GM12878 (cell line): Measurements from ENCODE around the gene FCHSD2. TPM values are rescaled to one million over a fixed set of nuclear protein-coding genes. Genes with fewer than 3 reads are reported as not detected.

Experiments
- ATAC-seq: fragments of 200-7000 bp; cut with Tn5 transposase; 3 replicates; pipeline ENCODE4 v1.9.1; 2020; ENCODE audit warnings: mild to moderate bottlenecking, moderate library complexity
- BruUV-seq: library from RNA; stranded (reverse); fragments of 400-500 nt; replicated peaks from 2 replicates; lab custom pipeline; 2021; lab: Mats Ljungman, UMichigan
- CTCF ChIA-PET: fragments of 300-600 bp; sonication (Branson Sonifier 250); formaldehyde crosslinking; extraction: SDS; loops from one replicate; lab custom pipeline; 2021; ENCODE audit warnings: inconsistent platforms; lab: Yijun Ruan, JAX
- POLR2A ChIA-PET: fragments of 350-600 bp; formaldehyde crosslinking; extraction: SDS; loops from one replicate; lab custom pipeline; 2021; ENCODE audit warnings: inconsistent platforms; lab: Charles Lee
- RAD21 ChIA-PET: fragments of 300-600 bp; sonication (Branson Sonifier 250); formaldehyde crosslinking; loops from one replicate; lab custom pipeline; 2023; ENCODE audit warnings: antibody characterized with exemption; ENCODE audit not compliant: unreplicated experiment; lab: Charles Lee
- SMC1A ChIA-PET: fragments of 300-600 bp; sonication (Branson Sonifier 250); formaldehyde crosslinking; loops from one replicate; lab custom pipeline; 2023; ENCODE audit not compliant: unreplicated experiment, uncharacterized antibody; lab: Charles Lee
- DNase-seq: peaks from one replicate; pipeline ENCODE4 v3.0.0-alpha.2; 2011; ENCODE audit warnings: low read depth, low spot score
- FAIRE-seq: peaks from 3 replicates; lab custom pipeline; 2011; peaks lifted over from hg19 to GRCh38; lab: Jason Lieb, UNC
- H2AFZ ChIP-seq: 2 replicates; pipeline ENCODE4 v1.6.0; 2011; ENCODE audit warnings: low read depth, low read length, control low read depth; ENCODE audit not compliant: control insufficient read depth
- H3K27ac ChIP-seq: 2 replicates; pipeline ENCODE4 v1.5.1; 2011; ENCODE audit warnings: control low read depth; ENCODE audit not compliant: control insufficient read depth, insufficient read depth
- H3K27me3 ChIP-seq, 2 experiments: replicated peaks in 1 of 2; 2 replicates each; pipeline versions ENCODE4 v1.6.0 to v1.6.1; 2011; ENCODE audit warnings: low read length in 1 of 2; ENCODE audit not compliant: control insufficient read depth in 2 of 2, insufficient read depth in 2 of 2
- H3K36me3 ChIP-seq, 2 experiments: 2 replicates each; pipeline ENCODE4 v1.5.1; 2011; ENCODE audit warnings: low read length in 1 of 2; ENCODE audit not compliant: control insufficient read depth in 2 of 2, insufficient read depth in 2 of 2
- H3K4me1 ChIP-seq: 2 replicates; pipeline ENCODE4 v1.6.1; 2011; ENCODE audit warnings: mild to moderate bottlenecking, low read length, moderate library complexity, mixed read lengths; ENCODE audit not compliant: control insufficient read depth, insufficient read depth
- H3K4me2 ChIP-seq: 2 replicates; pipeline ENCODE4 v1.6.0; 2011; ENCODE audit warnings: control low read depth; ENCODE audit not compliant: control insufficient read depth, insufficient read depth
- H3K4me3 ChIP-seq: fragments of 200-600 bp; sonication (generic); 2 replicates; pipeline ENCODE4 v1.5.1; 2016
- H3K79me2 ChIP-seq: 2 replicates; pipeline ENCODE4 v1.6.0; 2011; ENCODE audit warnings: low read length; ENCODE audit not compliant: control insufficient read depth, insufficient read depth
- H3K9ac ChIP-seq: 2 replicates; pipeline ENCODE4 v1.8.0; 2011; ENCODE audit warnings: low read length, control low read depth, mixed read lengths; ENCODE audit not compliant: control insufficient read depth, insufficient read depth
- H3K9me3 ChIP-seq: replicated peaks from 3 replicates; pipeline ENCODE4 v1.5.1; 2011; ENCODE audit warnings: mild to moderate bottlenecking, low read length; ENCODE audit not compliant: control insufficient read depth, insufficient read depth
- H4K20me1 ChIP-seq: 2 replicates; pipeline ENCODE4 v1.6.0; 2011; ENCODE audit not compliant: control insufficient read depth, insufficient read depth
- CREB1 ChIP-seq: IDR thresholded peaks from 2 replicates; pipeline ENCODE4 v1.6.1; 2012; ENCODE audit warnings: low read depth, mild to moderate bottlenecking, inconsistent platforms
- IKZF1 ChIP-seq: fragments of 450-650 bp; conservative IDR thresholded peaks from 2 replicates; pipeline ENCODE4 v1.6.1; 2017; ENCODE audit warnings: antibody characterized with exemption, mild to moderate bottlenecking
- POLR2AphosphoS5 ChIP-seq: IDR thresholded peaks from 2 replicates; pipeline ENCODE4 v1.6.1; 2011; ENCODE audit warnings: mild to moderate bottlenecking, low read length, inconsistent platforms
- RAD21 ChIP-seq: IDR thresholded peaks from 2 replicates; pipeline ENCODE4 v1.6.1; 2011; ENCODE audit warnings: mild to moderate bottlenecking, low read depth, low read length, moderate library complexity; ENCODE audit not compliant: insufficient read depth
- SMC3 ChIP-seq: IDR thresholded peaks from 2 replicates; pipeline ENCODE4 v1.6.1; 2011; ENCODE audit warnings: low read length, improper control_type of control experiment, borderline replicate concordance
- SUZ12 ChIP-seq: fragments of 200-600 bp; sonication (generic); IDR thresholded peaks from one replicate; pipeline ENCODE4 v1.6.1; 2018; ENCODE audit warnings: antibody characterized with exemption, mild to moderate bottlenecking; ENCODE audit not compliant: unreplicated experiment
- ZNF384 ChIP-seq: IDR thresholded peaks from 2 replicates; pipeline ENCODE4 v1.6.1; 2012; ENCODE audit warnings: low read depth, mild to moderate bottlenecking, low read length, improper control_type of control experiment, borderline replicate concordance
- WGBS: methylation state at CpG from one replicate; pipeline ENCODE4 v1.1.6; 2016; ENCODE audit warnings: low lambda C conversion rate; ENCODE audit not compliant: insufficient replicate concordance, insufficient coverage; ENCODE audit errors: missing lambda C conversion rate; 5-methylcytosine and 5-hydroxymethylcytosine counted together
- in situ Hi-C: fragments of 300-500 bp; cut with MboI; formaldehyde crosslinking; loops from 9 replicates; pipeline ENCODE4 v1.14.3; 2018; ENCODE audit warnings: mixed read lengths
- intact Hi-C: fragments of 100-400 bp; cut with micrococcal nuclease; formaldehyde crosslinking; loops from one replicate; pipeline ENCODE4 v1.14.2; 2022; ENCODE audit not compliant: unreplicated experiment
- polyA plus RNA-seq, 11 experiments: library from polyadenylated mRNA; depleted of rRNA in 4 of 11; unstranded in 6 of 11; stranded (reverse) in 5 of 11; fragments of >200 nt; fragmentation: Nextera tagmentation in 4 of 11; fragmentation: Illumina TruSeq in 1 of 11; extraction: Ambion mirVana in 4 of 11; extraction: Trizol in 1 of 11; gene quantifications; 1 replicate in 1 of 11; 2 replicates in 10 of 11; pipeline versions ENCODE4 v1.2.1 to v1.2.3, GENCODE V29; 2011 to 2016; ENCODE audit warnings: inconsistent platforms in 2 of 11, missing spikeins in 2 of 11, low read depth in 1 of 11
- total RNA-seq, 4 experiments: library from RNA; depleted of rRNA in 3 of 4; stranded (reverse); fragments of >200 nt in 3 of 4; fragmentation: Illumina TruSeq in 1 of 4; extraction: Trizol in 1 of 4; gene quantifications; 2 replicates each; pipeline versions ENCODE4 v1.2.1 to v1.2.3, GENCODE V29; 2013 to 2021
- TF ChIP-seq, protein P1 (sequence below), 3 experiments: IDR thresholded peaks in 2 of 3; conservative IDR thresholded peaks in 1 of 3; 2 replicates each; pipeline ENCODE4 v1.5.1; 2011; ENCODE audit warnings: low read depth in 3 of 3, low read length in 3 of 3, mild to moderate bottlenecking in 3 of 3, control low read depth in 2 of 3, moderate library complexity in 2 of 3, inconsistent platforms in 1 of 3, mixed read lengths in 1 of 3; ENCODE audit not compliant: control insufficient read depth in 2 of 3, insufficient read depth in 1 of 3; ENCODE audit errors: extremely low read depth in 1 of 3

Gene FCHSD2
- total and polyA plus RNA-seq, 10 of the 15 experiments (the other 5 are each of a cell fraction or from before 2014, with no cell fraction given), result 13.2 to 89.8 (median 47.8) TPM

DNA sequence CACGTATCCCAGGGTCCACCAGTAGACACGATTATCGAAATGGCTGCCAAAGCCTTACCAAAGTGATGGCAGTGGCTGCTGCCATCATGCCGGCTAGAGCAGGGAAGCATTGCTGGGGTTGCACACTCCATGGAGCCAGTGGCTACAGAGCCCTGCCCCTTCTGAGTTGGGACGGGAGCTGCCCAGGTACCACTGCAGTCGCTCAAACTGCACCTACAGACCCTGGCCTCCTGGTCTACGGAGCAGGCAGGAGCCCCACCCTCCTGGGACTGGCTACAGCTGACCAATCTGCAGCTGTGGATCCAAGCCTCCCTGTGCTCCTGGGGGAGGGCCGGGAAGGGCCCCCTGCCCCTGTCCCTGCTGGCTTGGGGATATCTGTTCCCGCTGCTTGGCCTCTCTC is 216.5 kb downstream of the FCHSD2 start:
- ChIA-PET SMC1A (interaction anchor here (1.0 to 2.9 kb wide), 9 partner anchors 10 to 252 kb away, joined by 3 to 32 read pairs (median 4); no protein-coding TSS in a partner anchor), CTCF (interaction anchor here (0.6 to 7.5 kb wide), 13 partner anchors 8 to 256 kb away, joined by 3 to 95 read pairs (median 6); partner anchors contain the start of gene FCHSD2), POLR2A (interaction anchor here (1.1 kb wide), 1 partner anchor 241 kb away, joined by 3 read pairs; no protein-coding TSS in a partner anchor), RAD21 (interaction anchor here (1.4 to 6.0 kb wide), 3 partner anchors 217 to 252 kb away, joined by 4 to 68 read pairs (median 6); no protein-coding TSS in a partner anchor)
- WGBS, result 93% methylated on average over 8 of the region's 9 CpGs
- Histone ChIP-seq H3K4me1 (no peaks in the 10 kb centered on the region), H3K27me3 (no peaks in the 10 kb centered on the region), H3K4me2 (no peak overlapping the region), H3K4me3 (no peak overlapping the region), H4K20me1 (no peaks in the 10 kb centered on the region), H3K9ac (no peak overlapping the region), H3K36me3 (peaks cover 6 to 18% of the 10 kb centered on the region in 2 experiments; a peak in 3 of 4 replicates), H3K79me2 (no peaks in the 10 kb centered on the region), H3K9me3 (no peaks in the 10 kb centered on the region), H3K27ac (no peak overlapping the region), H2AFZ (no peak overlapping the region)
- ATAC-seq (no peak; the same call in 2 of the 3 replicates), FAIRE-seq (no peak), DNase-seq (no peak)
- in situ Hi-C loops, result loop anchor here (5.0 kb wide), 1 partner anchor 252 kb away; no protein-coding TSS in a partner anchor
- BruUV-seq, result no TSS peak
- TF ChIP-seq RAD21, result no peak
- TF ChIP-seq POLR2AphosphoS5, result 0 out of 2 replicates have a peak, but pooled peaks have one; percentile 36
- intact Hi-C loops, result loop anchor here (2.0 kb wide), 1 partner anchor 253 kb away; no protein-coding TSS in a partner anchor

DNA sequence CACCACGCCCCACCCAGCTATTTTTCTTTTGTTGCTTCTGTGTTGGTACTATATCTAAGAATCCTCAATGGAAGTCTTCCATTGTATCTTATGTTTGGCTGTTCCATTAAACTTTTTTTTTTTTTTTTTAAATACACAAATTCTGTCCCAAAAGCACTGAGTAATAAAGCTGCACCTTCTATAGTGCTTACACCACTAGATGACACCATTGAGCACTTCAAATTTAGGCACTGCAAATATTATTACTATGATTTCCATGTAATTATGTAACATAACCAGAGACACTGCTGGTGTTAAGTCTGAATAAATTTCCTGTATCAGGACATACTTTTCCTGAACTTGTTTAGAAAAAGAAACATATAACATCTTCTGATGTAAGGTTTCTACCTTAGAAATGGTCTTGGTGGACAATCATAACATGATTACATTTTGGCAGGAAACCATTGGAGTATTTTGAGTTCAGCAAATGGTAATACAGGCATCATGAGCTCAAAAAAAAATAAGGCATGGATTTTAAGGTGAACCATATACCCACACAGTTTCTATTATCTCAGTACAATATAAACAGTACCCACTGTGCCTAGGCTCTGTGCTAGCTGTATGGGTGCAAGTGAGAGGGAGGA is 217.4 kb downstream of the FCHSD2 start:
- Histone ChIP-seq H2AFZ (no peak overlapping the region), H3K36me3 (peaks cover 6 to 17% of the 10 kb centered on the region in 2 experiments; a peak in 3 of 4 replicates), H3K9me3 (no peaks in the 10 kb centered on the region), H4K20me1 (no peaks in the 10 kb centered on the region), H3K27ac (no peak overlapping the region), H3K79me2 (no peaks in the 10 kb centered on the region), H3K4me3 (no peak overlapping the region), H3K27me3 (no peaks in the 10 kb centered on the region), H3K4me2 (no peak overlapping the region), H3K4me1 (no peaks in the 10 kb centered on the region), H3K9ac (no peak overlapping the region)
- FAIRE-seq, result no peak
- ChIA-PET CTCF (interaction anchor here (0.6 to 7.5 kb wide), 26 partner anchors 9 to 363 kb away, joined by 3 to 95 read pairs (median 4); partner anchors contain the start of gene FCHSD2), POLR2A (interaction anchor here (0.6 to 0.9 kb wide), 6 partner anchors 25 to 245 kb away, joined by 3 to 4 read pairs (median 3); no protein-coding TSS in a partner anchor), RAD21 (interaction anchor here (0.7 to 6.0 kb wide), 9 partner anchors 148 to 312 kb away, joined by 3 to 68 read pairs (median 4); no protein-coding TSS in a partner anchor), SMC1A (interaction anchor here (0.6 to 2.9 kb wide), 18 partner anchors 9 to 454 kb away, joined by 3 to 32 read pairs (median 4); no protein-coding TSS in a partner anchor)
- WGBS, result 100% methylated on average over 1 of the region's 1 CpG
- DNase-seq, result peak; percentile 13
- intact Hi-C loops, result loop anchor here (2.0 kb wide), 1 partner anchor 254 kb away; no protein-coding TSS in a partner anchor
- peak; percentile 65 for ATAC-seq
- no peak for TF ChIP-seq CREB1
- peak; percentile 76 for TF ChIP-seq RAD21
- TF ChIP-seq IKZF1, result no peak
- TF ChIP-seq, protein P1, sequence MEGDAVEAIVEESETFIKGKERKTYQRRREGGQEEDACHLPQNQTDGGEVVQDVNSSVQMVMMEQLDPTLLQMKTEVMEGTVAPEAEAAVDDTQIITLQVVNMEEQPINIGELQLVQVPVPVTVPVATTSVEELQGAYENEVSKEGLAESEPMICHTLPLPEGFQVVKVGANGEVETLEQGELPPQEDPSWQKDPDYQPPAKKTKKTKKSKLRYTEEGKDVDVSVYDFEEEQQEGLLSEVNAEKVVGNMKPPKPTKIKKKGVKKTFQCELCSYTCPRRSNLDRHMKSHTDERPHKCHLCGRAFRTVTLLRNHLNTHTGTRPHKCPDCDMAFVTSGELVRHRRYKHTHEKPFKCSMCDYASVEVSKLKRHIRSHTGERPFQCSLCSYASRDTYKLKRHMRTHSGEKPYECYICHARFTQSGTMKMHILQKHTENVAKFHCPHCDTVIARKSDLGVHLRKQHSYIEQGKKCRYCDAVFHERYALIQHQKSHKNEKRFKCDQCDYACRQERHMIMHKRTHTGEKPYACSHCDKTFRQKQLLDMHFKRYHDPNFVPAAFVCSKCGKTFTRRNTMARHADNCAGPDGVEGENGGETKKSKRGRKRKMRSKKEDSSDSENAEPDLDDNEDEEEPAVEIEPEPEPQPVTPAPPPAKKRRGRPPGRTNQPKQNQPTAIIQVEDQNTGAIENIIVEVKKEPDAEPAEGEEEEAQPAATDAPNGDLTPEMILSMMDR (IDR thresholded peaks at IDR 0.05 in 2 of 3, conservative IDR thresholded peaks at IDR 0.05 in 1 of 3; ENCODE audit: control insufficient read depth in 2 of 3, extremely low read depth in 1 of 3, insufficient read depth in 1 of 3, low read depth in 3 of 3, low read length in 3 of 3), result peak; percentile 42 to 55 (median 43); a peak in 4 of 6 replicates
- no peak for TF ChIP-seq SUZ12
- peak; percentile 63 for TF ChIP-seq SMC3
- TF ChIP-seq ZNF384, result 0 out of 2 replicates have a peak, but pooled peaks have one; percentile 13
- no TSS peak for BruUV-seq
- in situ Hi-C loops, result loop anchor here (5.0 kb wide), 1 partner anchor 253 kb away; no protein-coding TSS in a partner anchor
